HEK293 (cell line): ENCODE results near the gene BCL11A.

ENCODE experiments used
- CTCF ChIA-PET: fragments of 350-600 bp; formaldehyde crosslinking; extraction: SDS; loops from one replicate; lab custom pipeline; 2021; ENCODE audit warnings: antibody characterized with exemption; lab: Yijun Ruan, JAX
- POLR2A ChIA-PET: fragments of 300-600 bp; formaldehyde crosslinking; extraction: SDS; loops from one replicate; lab custom pipeline; 2020; ENCODE audit warnings: antibody characterized with exemption, inconsistent platforms; lab: Yijun Ruan, JAX
- H3K27ac ChIP-seq: fragments of 200-500 bp; sonication (Bioruptor generic); 2 replicates; pipeline ENCODE4 v1.5.1; 2014; ENCODE audit warnings: low read depth, low read length, control low read depth, inconsistent platforms; ENCODE audit errors: extremely low read depth
- H3K36me3 ChIP-seq, 2 experiments: fragments of 200-500 bp in 1 of 2; sonication (Bioruptor generic) in 1 of 2; 1 replicate in 1 of 2; 2 replicates in 1 of 2; pipeline ENCODE4 v1.5.1; 2014 to 2017; ENCODE audit warnings: inconsistent platforms in 2 of 2, low read length in 2 of 2; ENCODE audit not compliant: control insufficient read depth in 2 of 2, insufficient read depth in 1 of 2
- H3K4me1 ChIP-seq: fragments of 200-500 bp; sonication (Bioruptor generic); 2 replicates; pipeline ENCODE4 v1.5.1; 2014; ENCODE audit warnings: mild to moderate bottlenecking, low read length, inconsistent platforms; ENCODE audit not compliant: control insufficient read depth, insufficient read depth
- H3K4me3 ChIP-seq: 2 replicates; pipeline ENCODE4 v1.5.1; 2011; ENCODE audit warnings: low read depth, mild to moderate bottlenecking, control low read depth, low read length, moderate library complexity
- H3K9me3 ChIP-seq: fragments of 200-500 bp; sonication (Bioruptor generic); 2 replicates; pipeline ENCODE4 v1.5.1; 2014; ENCODE audit warnings: low read depth, low read length, inconsistent platforms; ENCODE audit not compliant: control insufficient read depth, insufficient read depth
- BCL11B ChIP-seq: fragments of 450-650 bp; formaldehyde crosslinking; IDR thresholded peaks from 2 replicates; pipeline ENCODE4 v1.5.1; 2016; ENCODE audit warnings: low read depth, missing biosample characterization, missing genetic modification characterization
- FEZF1 ChIP-seq: fragments of 450-650 bp; formaldehyde crosslinking; IDR thresholded peaks from 2 replicates; pipeline ENCODE4 v1.5.1; 2016; ENCODE audit warnings: missing biosample characterization, missing genetic modification characterization
- HIC1 ChIP-seq: fragments of 450-650 bp; formaldehyde crosslinking; IDR thresholded peaks from 2 replicates; pipeline ENCODE4 v1.5.1; 2016; ENCODE audit warnings: missing biosample characterization, missing genetic modification characterization
- KLF16 ChIP-seq: fragments of 450-650 bp; formaldehyde crosslinking; IDR thresholded peaks from 2 replicates; pipeline ENCODE4 v1.5.1; 2017; ENCODE audit warnings: missing biosample characterization, missing genetic modification characterization
- PRDM1 ChIP-seq: fragments of 450-650 bp; formaldehyde crosslinking; IDR thresholded peaks from 2 replicates; pipeline ENCODE4; 2016; ENCODE audit warnings: missing biosample characterization, missing genetic modification characterization
- SCRT2 ChIP-seq: fragments of 450-650 bp; formaldehyde crosslinking; IDR thresholded peaks from 2 replicates; pipeline ENCODE4 v1.5.1; 2016; ENCODE audit warnings: missing biosample characterization, missing genetic modification characterization
- ZNF157 ChIP-seq: fragments of 450-650 bp; formaldehyde crosslinking; IDR thresholded peaks from 2 replicates; pipeline ENCODE4 v1.5.1; 2016; ENCODE audit warnings: missing biosample characterization, missing genetic modification characterization
- ZNF184 ChIP-seq: fragments of 450-650 bp; IDR thresholded peaks from 2 replicates; pipeline ENCODE4 v1.5.1; 2018; ENCODE audit warnings: missing biosample characterization, mild to moderate bottlenecking, missing genetic modification characterization
- ZNF221 ChIP-seq: fragments of 450-650 bp; formaldehyde crosslinking; IDR thresholded peaks from 2 replicates; pipeline ENCODE4 v1.5.1; 2017; ENCODE audit warnings: missing biosample characterization, missing genetic modification characterization, borderline replicate concordance
- ZNF223 ChIP-seq: fragments of 450-650 bp; formaldehyde crosslinking; IDR thresholded peaks from 2 replicates; pipeline ENCODE4 v1.5.1; 2016; ENCODE audit warnings: missing biosample characterization, missing genetic modification characterization
- ZNF324 ChIP-seq: fragments of 450-650 bp; formaldehyde crosslinking; IDR thresholded peaks from 2 replicates; pipeline ENCODE4 v1.5.1; 2016; ENCODE audit warnings: missing biosample characterization, missing genetic modification characterization
- ZNF692 ChIP-seq: fragments of 450-650 bp; formaldehyde crosslinking; IDR thresholded peaks from 2 replicates; pipeline ENCODE4 v1.5.1; 2016; ENCODE audit warnings: missing biosample characterization, missing genetic modification characterization
- ZSCAN5A ChIP-seq: fragments of 450-650 bp; formaldehyde crosslinking; IDR thresholded peaks from 2 replicates; pipeline ENCODE4 v1.5.1; 2016; ENCODE audit warnings: missing biosample characterization, missing genetic modification characterization

The BCL11A gene

GRCh38 chr2:60516383-60516811, 37.1 kb downstream of the BCL11A start (continued):
- peak; percentile 49; the same call in 1 of the 2 replicates for TF ChIP-seq HIC1 (tag by site-specific recombination)
- TF ChIP-seq ZNF692, result peak; percentile 20; the same call in 1 of the 2 replicates
- peak; percentile 61 for TF ChIP-seq PRDM1 (tag by site-specific recombination)
- TF ChIP-seq KLF16, result peak; percentile 18; the same call in 1 of the 2 replicates
- TF ChIP-seq ZNF184, result no peak
- TF ChIP-seq FEZF1 (tag by site-specific recombination), result no peak

- no peak overlapping the region for H3K4me3 ChIP-seq
- H3K36me3 ChIP-seq, result peaks cover 0 to 5% of the 10 kb centered on the region in 2 experiments; a peak in 1 of 3 replicates
- no peak for TF ChIP-seq ZNF184
- peak; percentile 63 for TF ChIP-seq ZNF157 (tag by site-specific recombination)
- TF ChIP-seq, all 188 proteins: peak for 1
- no peak overlapping the region; the same call in 1 of the 2 replicates for H3K27ac ChIP-seq
- no peaks in the 10 kb centered on the region for H3K9me3 ChIP-seq
- peaks cover 5% of the 10 kb centered on the region for H3K4me1 ChIP-seq
- ChIA-PET POLR2A (interaction anchor here (0.8 to 1.3 kb wide), 2 partner anchors 34 to 56 kb away, joined by 3 read pairs; no protein-coding TSS in a partner anchor), CTCF (interaction anchor here (0.6 to 1.5 kb wide), 3 partner anchors 15 to 66 kb away, joined by 5 to 8 read pairs (median 7); no protein-coding TSS in a partner anchor)
Observed at GRCh38 chr2:60515721-60516226, 37.7 kb downstream of the BCL11A start.

- ChIA-PET POLR2A (no interaction called here), CTCF (no interaction called here)
- H3K36me3 ChIP-seq, result peaks cover 0 to 5% of the 10 kb centered on the region in 2 experiments; a peak in 1 of 3 replicates
- no peak overlapping the region for H3K27ac ChIP-seq
- peaks cover 7% of the 10 kb centered on the region for H3K4me1 ChIP-seq
- TF ChIP-seq ZNF223, result no peak
- TF ChIP-seq SCRT2 (tag by site-specific recombination), result 0 out of 2 replicates have a peak, but pooled peaks have one; percentile 17
- H3K9me3 ChIP-seq, result no peaks in the 10 kb centered on the region
- no peak overlapping the region for H3K4me3 ChIP-seq
Observed at GRCh38 chr2:60513996-60514395, 39.5 kb downstream of the BCL11A start.

GRCh38 chr2:60513191-60513590, 40.3 kb downstream of the BCL11A start:
- H3K9me3 ChIP-seq, result no peaks in the 10 kb centered on the region
- no peak overlapping the region for H3K4me3 ChIP-seq
- ChIA-PET POLR2A (no interaction called here), CTCF (no interaction called here)
- no peak for TF ChIP-seq ZNF221 (tag by site-specific recombination)
- no peak for TF ChIP-seq BCL11B (tag by site-specific recombination)
- no peak for TF ChIP-seq ZSCAN5A (tag by site-specific recombination)
- TF ChIP-seq ZNF324 (tag by site-specific recombination), result no peak
- H3K36me3 ChIP-seq, result peaks cover 0 to 3% of the 10 kb centered on the region in 2 experiments; a peak in 1 of 3 replicates
- H3K4me1 ChIP-seq, result peaks cover 7% of the 10 kb centered on the region
- no peak overlapping the region for H3K27ac ChIP-seq
